ENCODE results near the gene TPO. TPM values are rescaled to one million over a fixed set of nuclear protein-coding genes. Genes with fewer than 3 reads are reported as not detected.

TPO gene
- polyA plus RNA-seq, 1 donor from 2014 or later = not detected

GRCh38 chr2:1484131-1484884, 71.0 kb downstream of the TPO start:
- peak overlapping the region; percentile 31 for H3K9ac ChIP-seq (ENCODE audit: low read length)
- no peaks in the 10 kb centered on the region for H3K79me2 ChIP-seq (replicated peaks; ENCODE audit: insufficient read depth, low read length)
- no peaks in the 10 kb centered on the region for H3K9me2 ChIP-seq (ENCODE audit: insufficient read depth, low read length)
- no peaks in the 10 kb centered on the region for H3K36me3 ChIP-seq (ENCODE audit: insufficient read depth, low read length)
- no peak overlapping the region for H3K4me2 ChIP-seq (ENCODE audit: low read length)
- H2AFZ ChIP-seq (ENCODE audit: low read depth, low read length) = no peak overlapping the region
- no peaks in the 10 kb centered on the region for H4K20me1 ChIP-seq (ENCODE audit: insufficient read depth)
- H3F3A ChIP-seq (ENCODE audit: insufficient read depth, low read length, poor library complexity, severe bottlenecking) = no peaks in the 10 kb centered on the region
- TF ChIP-seq EZH2 (IDR thresholded peaks at IDR 0.05; ENCODE audit: borderline replicate concordance, insufficient read depth, low read length, poor library complexity, severe bottlenecking) (no peak), REST (IDR thresholded peaks at IDR 0.05; ENCODE audit: borderline replicate concordance) (no peak), RAD21 (conservative IDR thresholded peaks at IDR 0.05) (no peak), POLR2AphosphoS5 (IDR thresholded peaks at IDR 0.05) (no peak), SMC3 (conservative IDR thresholded peaks at IDR 0.05; ENCODE audit: poor library complexity) (no peak), EP300 (conservative IDR thresholded peaks at IDR 0.05; ENCODE audit: poor library complexity, severe bottlenecking) (no peak), CTCF (IDR thresholded peaks at IDR 0.05; ENCODE audit: poor library complexity, severe bottlenecking) (no peak), MXI1 (conservative IDR thresholded peaks at IDR 0.05; ENCODE audit: poor library complexity, severe bottlenecking) (no peak), TAF1 (IDR thresholded peaks at IDR 0.05; ENCODE audit: low read depth) (no peak)
- no peaks in the 10 kb centered on the region for H3K9me3 ChIP-seq (ENCODE audit: low read length)
- H3K27me3 ChIP-seq (ENCODE audit: insufficient read depth, low read depth, low read length) = no peaks in the 10 kb centered on the region
- peak overlapping the region; percentile 72 for H3K27ac ChIP-seq (ENCODE audit: low read length)
- peak overlapping the region; percentile 23 for H3K4me3 ChIP-seq (ENCODE audit: low read length)

- Histone ChIP-seq H2AFZ (ENCODE audit: low read depth, low read length) (no peak overlapping the region), H3K9me3 (ENCODE audit: low read length) (no peaks in the 10 kb centered on the region), H3K9me2 (ENCODE audit: insufficient read depth, low read length) (no peaks in the 10 kb centered on the region), H3K27me3 (ENCODE audit: insufficient read depth, low read depth, low read length) (no peaks in the 10 kb centered on the region), H3K9ac (ENCODE audit: low read length) (no peak overlapping the region), H3F3A (ENCODE audit: insufficient read depth, low read length, poor library complexity, severe bottlenecking) (no peaks in the 10 kb centered on the region), H3K79me2 (replicated peaks; ENCODE audit: insufficient read depth, low read length) (no peaks in the 10 kb centered on the region), H3K4me2 (ENCODE audit: low read length) (no peak overlapping the region), H4K20me1 (ENCODE audit: insufficient read depth) (no peaks in the 10 kb centered on the region), H3K27ac (ENCODE audit: low read length) (no peak overlapping the region), H3K4me3 (ENCODE audit: low read length) (no peak overlapping the region), H3K36me3 (ENCODE audit: insufficient read depth, low read length) (no peaks in the 10 kb centered on the region)
- TF ChIP-seq RAD21 (conservative IDR thresholded peaks at IDR 0.05) (no peak), CTCF (IDR thresholded peaks at IDR 0.05; ENCODE audit: poor library complexity, severe bottlenecking) (no peak), SMC3 (conservative IDR thresholded peaks at IDR 0.05; ENCODE audit: poor library complexity) (no peak), TAF1 (IDR thresholded peaks at IDR 0.05; ENCODE audit: low read depth) (no peak), EP300 (conservative IDR thresholded peaks at IDR 0.05; ENCODE audit: poor library complexity, severe bottlenecking) (no peak), MXI1 (conservative IDR thresholded peaks at IDR 0.05; ENCODE audit: poor library complexity, severe bottlenecking) (no peak), REST (IDR thresholded peaks at IDR 0.05; ENCODE audit: borderline replicate concordance) (no peak), POLR2AphosphoS5 (IDR thresholded peaks at IDR 0.05) (no peak), EZH2 (IDR thresholded peaks at IDR 0.05; ENCODE audit: borderline replicate concordance, insufficient read depth, low read length, poor library complexity, severe bottlenecking) (no peak)
Observed at GRCh38 chr2:1486670-1487069, 73.4 kb downstream of the TPO start.
